IMR-90 (cell line): ENCODE measurements around the gene TTC1. TPM values are rescaled to one million over a fixed set of nuclear protein-coding genes. Genes with fewer than 3 reads are reported as not detected.

Source experiments
- ATAC-seq: fragments of 200-7000 bp; cut with Tn5 transposase; 2 replicates; pipeline ENCODE4 v1.9.1; 2020; ENCODE audit warnings: low read depth, mild to moderate bottlenecking, moderate library complexity
- BruUV-seq: library from RNA; stranded (reverse); fragments of 400-500 nt; replicated peaks from 2 replicates; lab custom pipeline; 2021; lab: Mats Ljungman, UMichigan
- CTCF ChIA-PET: fragments of 300-600 bp; formaldehyde crosslinking; extraction: SDS; loops from one replicate; lab custom pipeline; 2021; ENCODE audit warnings: antibody characterized with exemption; lab: Yijun Ruan, JAX
- POLR2A ChIA-PET: fragments of 300-600 bp; sonication (Branson Sonifier 250); formaldehyde crosslinking; loops from one replicate; lab custom pipeline; 2022; ENCODE audit warnings: antibody characterized with exemption; ENCODE audit not compliant: unreplicated experiment; lab: Charles Lee
- DNase-seq: peaks from one replicate; pipeline ENCODE4 v3.0.0; 2013
- H2AFZ ChIP-seq: replicated peaks from 2 replicates; pipeline ENCODE3; 2013; ENCODE audit warnings: low read length, mild to moderate bottlenecking; ENCODE audit not compliant: poor library complexity
- H2AK5ac ChIP-seq: 2 replicates; pipeline ENCODE4 v1.6.1; 2013; ENCODE audit warnings: low read depth, low read length, inconsistent platforms
- H2AK9ac ChIP-seq: replicated peaks from 2 replicates; pipeline ENCODE3; 2013; ENCODE audit warnings: mild to moderate bottlenecking, low read depth, low read length, moderate library complexity; ENCODE audit not compliant: poor library complexity
- H2BK120ac ChIP-seq: 2 replicates; pipeline ENCODE4 v1.6.1; 2013; ENCODE audit warnings: low read depth, low read length, inconsistent platforms
- H2BK15ac ChIP-seq: 3 replicates; pipeline ENCODE4 v1.6.1; 2013; ENCODE audit warnings: low read depth, low read length, inconsistent platforms
- H2BK20ac ChIP-seq: 2 replicates; pipeline ENCODE4 v1.6.1; 2013; ENCODE audit warnings: low read depth, mild to moderate bottlenecking, inconsistent platforms, low read length, moderate library complexity
- H2BK5ac ChIP-seq: 2 replicates; pipeline ENCODE4 v1.6.1; 2013; ENCODE audit warnings: mild to moderate bottlenecking, low read depth, low read length, inconsistent platforms; ENCODE audit not compliant: poor library complexity, severe bottlenecking
- H3K14ac ChIP-seq: replicated peaks from 2 replicates; pipeline ENCODE4 v1.6.1; 2013; ENCODE audit warnings: low read depth, low read length, inconsistent platforms
- H3K18ac ChIP-seq: 2 replicates; pipeline ENCODE4 v1.6.1; 2013; ENCODE audit warnings: low read depth, low read length, control low read depth
- H3K23ac ChIP-seq: 2 replicates; pipeline ENCODE4 v1.6.1; 2013; ENCODE audit warnings: low read depth, low read length, inconsistent platforms
- H3K27ac ChIP-seq: 2 replicates; pipeline ENCODE4 v1.5.1; 2013; ENCODE audit warnings: mild to moderate bottlenecking, control low read depth, low read length; ENCODE audit not compliant: insufficient read depth
- H3K27me3 ChIP-seq: 2 replicates; pipeline ENCODE4 v1.6.1; 2013; ENCODE audit warnings: low read length; ENCODE audit not compliant: control insufficient read depth, insufficient read depth
- H3K36me3 ChIP-seq: 2 replicates; pipeline ENCODE4 v1.6.1; 2013; ENCODE audit warnings: low read length, mixed read lengths; ENCODE audit not compliant: control insufficient read depth, insufficient read depth
- H3K4ac ChIP-seq: 2 replicates; pipeline ENCODE4 v1.6.1; 2013; ENCODE audit warnings: low read depth, low read length, inconsistent platforms
- H3K4me1 ChIP-seq: 2 replicates; pipeline ENCODE4 v1.6.1; 2013; ENCODE audit warnings: low read length, mixed read lengths; ENCODE audit not compliant: control insufficient read depth, insufficient read depth
- H3K4me2 ChIP-seq: 2 replicates; pipeline ENCODE4 v1.6.1; 2013; ENCODE audit warnings: low read depth, mild to moderate bottlenecking, control low read depth, low read length, moderate library complexity
- H3K4me3 ChIP-seq: 2 replicates; pipeline ENCODE4 v1.5.1; 2013; ENCODE audit warnings: low read depth, mild to moderate bottlenecking, control low read depth, low read length, moderate library complexity; ENCODE audit not compliant: insufficient read depth
- H3K56ac ChIP-seq: 2 replicates; pipeline ENCODE4 v1.6.1; 2013; ENCODE audit warnings: low read length, inconsistent platforms; ENCODE audit not compliant: insufficient read depth; ENCODE audit errors: extremely low read depth
- H3K79me1 ChIP-seq, 2 experiments: 2 replicates each; pipeline ENCODE4 v1.6.1; 2013; ENCODE audit warnings: low read length in 2 of 2, inconsistent platforms in 1 of 2, low read depth in 1 of 2
- H3K9ac ChIP-seq: 2 replicates; pipeline ENCODE4 v1.6.1; 2013; ENCODE audit warnings: low read depth, low read length, control low read depth
- H3K9me1 ChIP-seq: 2 replicates; pipeline ENCODE4 v1.6.1; 2013; ENCODE audit warnings: low read length, inconsistent platforms; ENCODE audit not compliant: insufficient read depth
- H3K9me3 ChIP-seq: 2 replicates; pipeline ENCODE4 v1.6.1; 2013; ENCODE audit warnings: low read length; ENCODE audit not compliant: control insufficient read depth, insufficient read depth
- H4K20me1 ChIP-seq: 2 replicates; pipeline ENCODE4 v1.6.1; 2013; ENCODE audit warnings: low read length, inconsistent platforms; ENCODE audit not compliant: insufficient read depth
- H4K5ac ChIP-seq: 2 replicates; pipeline ENCODE4 v1.6.1; 2013; ENCODE audit warnings: mild to moderate bottlenecking, low read depth, low read length, control low read depth
- H4K8ac ChIP-seq, 2 experiments: 2 replicates each; pipeline ENCODE4 v1.6.1; 2013; ENCODE audit warnings: low read depth in 2 of 2, low read length in 2 of 2, control low read depth in 1 of 2, inconsistent platforms in 1 of 2
- H4K91ac ChIP-seq: 2 replicates; pipeline ENCODE4 v1.6.1; 2013; ENCODE audit warnings: low read depth, low read length, inconsistent platforms; ENCODE audit not compliant: insufficient read depth
- NFE2L2 ChIP-seq: fragments of 150-350 bp; IDR thresholded peaks from 2 replicates; pipeline ENCODE4 v1.6.1; 2016; ENCODE audit warnings: low read depth, mild to moderate bottlenecking, low read length
- WGBS, 2 experiments: methylation state at CpG; one replicate each; pipeline versions ENCODE4 v1.1.5 to v1.1.7; 2013; ENCODE audit warnings: missing lambda C conversion rate in 2 of 2; ENCODE audit not compliant: insufficient read length in 1 of 2; ENCODE audit errors: extremely low coverage in 2 of 2; 5-methylcytosine and 5-hydroxymethylcytosine counted together
- dilution Hi-C: fragments of 300-500 bp; cut with HindIII; formaldehyde crosslinking; loops from one replicate; pipeline ENCODE4 v1.14.3; 2018; ENCODE audit warnings: low sequenced_read_pairs; ENCODE audit not compliant: unreplicated experiment
- in situ Hi-C: fragments of 300-500 bp; cut with MboI; formaldehyde crosslinking; loops from 3 replicates; pipeline ENCODE4 v1.14.3; 2019; ENCODE audit warnings: low sequenced_read_pairs, inconsistent platforms, mixed read lengths
- intact Hi-C: fragments of 100-400 bp; cut with micrococcal nuclease; formaldehyde crosslinking; loops from 2 replicates; pipeline ENCODE4 v1.10.0; 2022
- polyA plus RNA-seq, 3 experiments: library from polyadenylated mRNA; depleted of rRNA; stranded (reverse); fragments of >200 nt; gene quantifications; 2 replicates each; pipeline ENCODE4 v1.2.3, GENCODE V29; 2012; ENCODE audit warnings: low replicate concordance in 1 of 3
- total RNA-seq: library from RNA; depleted of rRNA; stranded (reverse); fragments of >200 nt; gene quantifications from 2 replicates; pipeline ENCODE4 v1.2.3, GENCODE V29; 2012

Gene TTC1
- total and polyA plus RNA-seq, 2 of the 4 experiments (the other 2 are of a cell fraction) = 23.1 to 41.1 TPM

DNA sequence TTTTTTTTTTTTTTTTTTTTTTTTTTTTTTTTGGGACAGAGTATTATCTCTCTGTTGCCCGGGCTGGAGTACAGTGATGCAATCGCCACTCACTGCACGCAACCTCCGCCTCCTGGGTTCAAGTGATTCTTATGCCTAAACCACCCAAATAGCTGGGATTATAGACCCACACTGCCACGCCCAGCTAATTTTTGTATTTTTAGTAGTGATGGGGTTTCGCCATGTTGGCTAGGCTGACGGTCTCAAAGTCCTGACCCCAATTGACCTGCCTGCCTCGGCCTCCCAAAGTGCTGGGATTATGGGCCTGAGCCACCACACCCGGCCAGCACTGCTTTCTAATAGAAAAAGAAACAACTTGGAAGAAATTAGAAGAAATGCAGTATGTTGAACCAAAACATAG, 39.2 kb downstream of the TTC1 start:
- H3K27me3 ChIP-seq = no peaks in the 10 kb centered on the region
- WGBS, 2 experiments = 91% methylated on average over 3 of the region's 9 CpGs; no CpG with 5 or more reads in 1 of the 2 experiments
- no peak overlapping the region for H3K14ac ChIP-seq
- no peak overlapping the region for H2AK9ac ChIP-seq
- no peak overlapping the region for H2BK20ac ChIP-seq
- H3K4ac ChIP-seq = no peak overlapping the region
- H4K20me1 ChIP-seq = no peaks in the 10 kb centered on the region
- H2BK5ac ChIP-seq = no peak overlapping the region
- no peak overlapping the region for H3K56ac ChIP-seq
- in situ Hi-C loops = no loop called here
- H3K27ac ChIP-seq = no peak overlapping the region
- no peak overlapping the region for H4K5ac ChIP-seq
- H2AK5ac ChIP-seq = no peak overlapping the region
- no peak overlapping the region for H3K4me2 ChIP-seq
- no peak overlapping the region for H3K18ac ChIP-seq
- TF ChIP-seq NFE2L2 = no peak
- no peak overlapping the region for H2AFZ ChIP-seq
- H2BK120ac ChIP-seq = no peak overlapping the region
- ChIA-PET CTCF (no interaction called here), POLR2A (no interaction called here)
- dilution Hi-C loops = no loop called here
- H2BK15ac ChIP-seq = no peak overlapping the region
- H3K9me1 ChIP-seq = peaks cover 4% of the 10 kb centered on the region; the same call in 1 of the 2 replicates
- H4K8ac ChIP-seq = no peak overlapping the region
- no peaks in the 10 kb centered on the region for H3K4me1 ChIP-seq
- intact Hi-C loops = no loop called here
- no peak overlapping the region for H3K9ac ChIP-seq
- H3K79me1 ChIP-seq = peaks cover 0 to 8% of the 10 kb centered on the region in 2 experiments; a peak in 2 of 4 replicates
- ATAC-seq (no peak), DNase-seq (no peak)
- H3K36me3 ChIP-seq = peaks cover 20% of the 10 kb centered on the region
- no peak overlapping the region for H4K91ac ChIP-seq
- H3K23ac ChIP-seq = no peak overlapping the region
- no peak overlapping the region for H3K4me3 ChIP-seq
- no peaks in the 10 kb centered on the region for H3K9me3 ChIP-seq
- no TSS peak for BruUV-seq
